ENCODE data around the gene SCFD2. TPM values are rescaled to one million over a fixed set of nuclear protein-coding genes. Genes with fewer than 3 reads are reported as not detected.
"Not testable (repeated sequence)": the region's sequence is repeated elsewhere in the genome, so short reads cannot be mapped to it uniquely, and the experiment has no call there.

The SCFD2 gene
- total RNA-seq, 1 donor from 2014 or later = 18.6 TPM

- H3K27ac Mint-ChIP-seq (ENCODE audit: unreplicated experiment) = no peak overlapping the region
- no peaks in the 10 kb centered on the region for H3K9me3 Mint-ChIP-seq
- no peak for DNase-seq (ENCODE audit: low read depth, low spot score)
- H3K27me3 Mint-ChIP-seq (ENCODE audit: low read depth) = no peaks in the 10 kb centered on the region
- no peak overlapping the region for H3K4me3 Mint-ChIP-seq
- no peaks in the 10 kb centered on the region for H3K36me3 Mint-ChIP-seq (ENCODE audit: low read depth)
- no peak for TF ChIP-seq CTCF (conservative IDR thresholded peaks at IDR 0.05)
- H3K4me1 Mint-ChIP-seq = peaks cover 9% of the 10 kb centered on the region
Observed at GRCh38 chr4:53191997-53192396, 173.9 kb downstream of the SCFD2 start.

GRCh38 chr4:53189011-53189410, 176.8 kb downstream of the SCFD2 start:
- Mint-ChIP-seq H3K4me3 (no peak overlapping the region), H3K4me1 (peaks cover 6% of the 10 kb centered on the region), H3K36me3 (ENCODE audit: low read depth) (no peaks in the 10 kb centered on the region), H3K9me3 (no peaks in the 10 kb centered on the region), H3K27ac (ENCODE audit: unreplicated experiment) (no peak overlapping the region), H3K27me3 (ENCODE audit: low read depth) (no peaks in the 10 kb centered on the region)
- no peak for TF ChIP-seq CTCF (conservative IDR thresholded peaks at IDR 0.05)
- DNase-seq (ENCODE audit: low read depth, low spot score) = no peak

- H3K9me3 Mint-ChIP-seq = peaks cover 2% of the 10 kb centered on the region
- no peak overlapping the region for H3K27ac Mint-ChIP-seq (ENCODE audit: unreplicated experiment)
- no peak for TF ChIP-seq CTCF (conservative IDR thresholded peaks at IDR 0.05)
- H3K27me3 Mint-ChIP-seq (ENCODE audit: low read depth) = no peaks in the 10 kb centered on the region
- no peak overlapping the region for H3K4me3 Mint-ChIP-seq
- no peak for DNase-seq (ENCODE audit: low read depth, low spot score)
- peaks cover 6% of the 10 kb centered on the region for H3K4me1 Mint-ChIP-seq
- H3K36me3 Mint-ChIP-seq (ENCODE audit: low read depth) = peaks cover 4% of the 10 kb centered on the region
Observed at GRCh38 chr4:53186714-53187358, 179.0 kb downstream of the SCFD2 start.

GRCh38 chr4:53185869-53186585, 179.8 kb downstream of the SCFD2 start:
- no peak for DNase-seq (ENCODE audit: low read depth, low spot score)
- peaks cover 6% of the 10 kb centered on the region for H3K4me1 Mint-ChIP-seq
- H3K36me3 Mint-ChIP-seq (ENCODE audit: low read depth) = peaks cover 4% of the 10 kb centered on the region
- no peak overlapping the region for H3K4me3 Mint-ChIP-seq
- no peak for TF ChIP-seq CTCF (conservative IDR thresholded peaks at IDR 0.05)
- H3K27ac Mint-ChIP-seq (ENCODE audit: unreplicated experiment) = no peak overlapping the region
- H3K27me3 Mint-ChIP-seq (ENCODE audit: low read depth) = no peaks in the 10 kb centered on the region
- peaks cover 2% of the 10 kb centered on the region for H3K9me3 Mint-ChIP-seq

GRCh38 chr4:53183754-53184153, 182.1 kb downstream of the SCFD2 start:
- peaks cover 6% of the 10 kb centered on the region for H3K4me1 Mint-ChIP-seq
- DNase-seq (ENCODE audit: low read depth, low spot score) = no peak
- peaks cover 6% of the 10 kb centered on the region for H3K9me3 Mint-ChIP-seq
- no peaks in the 10 kb centered on the region for H3K27me3 Mint-ChIP-seq (ENCODE audit: low read depth)
- TF ChIP-seq CTCF (conservative IDR thresholded peaks at IDR 0.05) = no peak
- no peak overlapping the region for H3K27ac Mint-ChIP-seq (ENCODE audit: unreplicated experiment)
- H3K4me3 Mint-ChIP-seq = no peak overlapping the region
- H3K36me3 Mint-ChIP-seq (ENCODE audit: low read depth) = peaks cover 13% of the 10 kb centered on the region

- not testable (repeated sequence) for H3K4me3 Mint-ChIP-seq; H3K27ac Mint-ChIP-seq (ENCODE audit: unreplicated experiment); H3K27me3 Mint-ChIP-seq (ENCODE audit: low read depth); H3K4me1 Mint-ChIP-seq; DNase-seq (ENCODE audit: low read depth, low spot score)
- Mint-ChIP-seq H3K36me3 (ENCODE audit: low read depth) (peaks cover 19% of the 10 kb centered on the region), H3K9me3 (peaks cover 16% of the 10 kb centered on the region)
Observed at GRCh38 chr4:53177751-53178150, 188.1 kb downstream of the SCFD2 start.
